Measurements from ENCODE around the gene DAPK1. TPM values are rescaled to one million over a fixed set of nuclear protein-coding genes. Genes with fewer than 3 reads are reported as not detected.

The DAPK1 gene
- total and polyA plus RNA-seq, 11 donors: 1.0 to 52.5 (median 2.3) TPM

GRCh38 chr9:87712801-87713277 lies 215.2 kb downstream of the DAPK1 start:
- Histone ChIP-seq H3K4me3 (no peak overlapping the region), H3K27ac (peak overlapping the region in 3 of 12 donors; percentile 70 to 80 (median 80)), H3K36me3 (no peaks in the 10 kb centered on the region), H3K9me3 (no peaks in the 10 kb centered on the region), H3K27me3 (no peaks in the 10 kb centered on the region), H3K4me1 (peaks cover 0 to 55% (median 7%) of the 10 kb centered on the region in 12 donors)
- no peak for TF ChIP-seq CTCF (IDR thresholded peaks at IDR 0.05)
- no peak for TF ChIP-seq POLR2A (IDR thresholded peaks at IDR 0.05)
- DNase-seq (no peak), ATAC-seq (peak in 1 of 4 donors; percentile 9)
- 93 to 98% (median 95%) methylated on average over 6 of the region's 6 CpGs for WGBS, 4 donors
- intact Hi-C loops (cut with DNase I): no loop called here

GRCh38 chr9:87713278-87713987 lies 215.8 kb downstream of the DAPK1 start:
- WGBS, 4 donors: 37 to 58% (median 46%) methylated on average over 11 of the region's 11 CpGs

DNA sequence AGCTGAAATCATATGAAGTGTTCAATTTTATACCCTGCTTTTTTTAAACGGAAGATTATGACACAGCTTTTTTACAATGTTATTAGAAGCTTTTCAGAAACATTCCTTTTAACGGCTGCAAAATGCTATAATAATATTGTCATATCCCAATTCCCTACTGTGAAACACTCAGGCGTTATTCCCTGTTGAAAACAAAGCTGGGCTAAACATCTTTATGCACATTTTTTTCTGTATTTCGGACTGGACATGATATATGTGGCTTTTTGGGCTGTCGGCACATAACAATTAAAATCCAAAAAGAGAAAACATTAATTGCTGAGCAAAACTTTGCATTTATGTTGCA lies 216.3 kb downstream of the DAPK1 start:
- Histone ChIP-seq H3K4me1 (peaks cover 0 to 44% (median 7%) of the 10 kb centered on the region in 12 donors), H3K27me3 (no peaks in the 10 kb centered on the region), H3K36me3 (no peaks in the 10 kb centered on the region), H3K27ac (peak overlapping the region; percentile 11 to 92 (median 70)), H3K9me3 (no peaks in the 10 kb centered on the region), H3K4me3 (peak overlapping the region in 8 of 12 donors; percentile 2 to 46 (median 28))
- ATAC-seq: peak in 1 of 4 donors; percentile 22
- WGBS, 4 donors: 52 to 71% (median 63%) methylated on average over 5 of the region's 5 CpGs
- intact Hi-C loops (cut with DNase I): no loop called here
- DNase-seq: no peak
- TF ChIP-seq POLR2A (IDR thresholded peaks at IDR 0.05): no peak
- no peak for TF ChIP-seq CTCF (IDR thresholded peaks at IDR 0.05)

More at GRCh38 chr9:87713278-87713987, 215.8 kb downstream of the DAPK1 start:
- no peaks in the 10 kb centered on the region for H3K9me3 ChIP-seq
- intact Hi-C loops (cut with DNase I): no loop called here
- H3K27ac ChIP-seq: peak overlapping the region; percentile 11 to 92 (median 70)
- TF ChIP-seq CTCF (IDR thresholded peaks at IDR 0.05): peak in 1 of 12 donors; percentile 6
- no peak for TF ChIP-seq POLR2A (IDR thresholded peaks at IDR 0.05)
- no peaks in the 10 kb centered on the region for H3K27me3 ChIP-seq
- ATAC-seq: peak; percentile 74 to 94 (median 92)
- H3K36me3 ChIP-seq: no peaks in the 10 kb centered on the region
- DNase-seq: peak; percentile 73 to 92 (median 86)
- H3K4me3 ChIP-seq: peak overlapping the region in 9 of 12 donors; percentile 2 to 46 (median 24)
- H3K4me1 ChIP-seq: peaks cover 0 to 49% (median 7%) of the 10 kb centered on the region in 12 donors

DNA sequence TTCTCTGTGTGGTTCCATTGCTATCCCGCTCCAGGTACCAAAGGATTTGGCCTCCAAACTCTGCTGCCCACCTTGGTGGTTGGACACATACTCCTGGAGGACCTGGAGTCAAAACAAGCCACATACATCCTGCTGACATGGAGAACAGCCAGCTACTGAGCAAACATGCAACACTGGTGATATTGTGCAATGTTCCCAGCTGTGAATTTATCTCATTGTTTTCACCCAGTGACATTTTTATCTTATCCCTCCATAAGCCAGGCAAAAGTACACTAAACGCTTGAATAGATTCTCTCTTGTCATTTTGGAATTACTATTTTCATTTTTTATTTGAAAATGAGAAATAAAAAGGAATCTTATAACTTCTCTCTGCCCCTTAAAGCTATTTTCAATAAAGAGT lies 217.2 kb downstream of the DAPK1 start:
- H3K4me1 ChIP-seq: peaks cover 0 to 40% (median 7%) of the 10 kb centered on the region in 12 donors
- H3K27me3 ChIP-seq: no peaks in the 10 kb centered on the region
- 59 to 67% (median 65%) methylated on average over 2 of the region's 2 CpGs for WGBS, 4 donors
- intact Hi-C loops (cut with DNase I): no loop called here
- TF ChIP-seq POLR2A (IDR thresholded peaks at IDR 0.05): no peak
- TF ChIP-seq CTCF (IDR thresholded peaks at IDR 0.05): no peak
- ATAC-seq (peak in 3 of 4 donors; percentile 38 to 64 (median 56)), DNase-seq (peak in 2 of 5 donors; percentile 57 to 61)
- H3K27ac ChIP-seq: peak overlapping the region in 9 of 12 donors; percentile 5 to 92 (median 70)
- no peaks in the 10 kb centered on the region for H3K9me3 ChIP-seq
- no peak overlapping the region for H3K4me3 ChIP-seq
- no peaks in the 10 kb centered on the region for H3K36me3 ChIP-seq
